ENCODE data around the gene CALN1. TPM values are rescaled to one million over a fixed set of nuclear protein-coding genes. Genes with fewer than 3 reads are reported as not detected.
"Not testable (repeated sequence)": the region's sequence is repeated elsewhere in the genome, so short reads cannot be mapped to it uniquely, and the experiment has no call there.

The CALN1 gene
- total and polyA plus RNA-seq, 4 donors: 0.14 to 0.84 (median 0.24) TPM

DNA sequence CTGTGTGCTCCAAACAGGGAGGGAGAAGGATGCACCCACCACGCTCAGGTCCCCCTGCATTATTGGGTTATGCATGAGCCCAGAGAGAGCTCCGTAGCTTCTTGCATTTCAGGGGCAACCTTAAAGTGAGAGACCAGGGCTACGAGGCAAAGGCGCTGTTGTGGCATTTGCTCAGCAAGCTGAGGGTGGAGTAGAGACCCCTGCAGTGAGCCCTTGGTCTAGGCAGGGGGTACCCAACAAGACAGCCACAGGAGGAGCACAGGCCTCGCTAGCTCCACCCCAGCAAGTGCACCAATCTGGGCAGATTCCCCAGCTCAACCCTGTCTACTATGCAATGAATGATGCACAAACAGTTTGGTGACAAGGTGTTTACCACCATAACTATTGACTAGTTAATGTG lies 198.4 kb downstream of the CALN1 start (continued):
- TF ChIP-seq, protein P1, sequence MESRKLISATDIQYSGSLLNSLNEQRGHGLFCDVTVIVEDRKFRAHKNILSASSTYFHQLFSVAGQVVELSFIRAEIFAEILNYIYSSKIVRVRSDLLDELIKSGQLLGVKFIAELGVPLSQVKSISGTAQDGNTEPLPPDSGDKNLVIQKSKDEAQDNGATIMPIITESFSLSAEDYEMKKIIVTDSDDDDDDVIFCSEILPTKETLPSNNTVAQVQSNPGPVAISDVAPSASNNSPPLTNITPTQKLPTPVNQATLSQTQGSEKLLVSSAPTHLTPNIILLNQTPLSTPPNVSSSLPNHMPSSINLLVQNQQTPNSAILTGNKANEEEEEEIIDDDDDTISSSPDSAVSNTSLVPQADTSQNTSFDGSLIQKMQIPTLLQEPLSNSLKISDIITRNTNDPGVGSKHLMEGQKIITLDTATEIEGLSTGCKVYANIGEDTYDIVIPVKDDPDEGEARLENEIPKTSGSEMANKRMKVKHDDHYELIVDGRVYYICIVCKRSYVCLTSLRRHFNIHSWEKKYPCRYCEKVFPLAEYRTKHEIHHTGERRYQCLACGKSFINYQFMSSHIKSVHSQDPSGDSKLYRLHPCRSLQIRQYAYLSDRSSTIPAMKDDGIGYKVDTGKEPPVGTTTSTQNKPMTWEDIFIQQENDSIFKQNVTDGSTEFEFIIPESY (IDR thresholded peaks at IDR 0.05): no peak
- TF ChIP-seq JUND (IDR thresholded peaks at IDR 0.05) (no peak), RAD21 (IDR thresholded peaks at IDR 0.05) (no peak), EGR1 (IDR thresholded peaks at IDR 0.05; ENCODE audit: low read depth in 2 of 2) (no peak)

DNA sequence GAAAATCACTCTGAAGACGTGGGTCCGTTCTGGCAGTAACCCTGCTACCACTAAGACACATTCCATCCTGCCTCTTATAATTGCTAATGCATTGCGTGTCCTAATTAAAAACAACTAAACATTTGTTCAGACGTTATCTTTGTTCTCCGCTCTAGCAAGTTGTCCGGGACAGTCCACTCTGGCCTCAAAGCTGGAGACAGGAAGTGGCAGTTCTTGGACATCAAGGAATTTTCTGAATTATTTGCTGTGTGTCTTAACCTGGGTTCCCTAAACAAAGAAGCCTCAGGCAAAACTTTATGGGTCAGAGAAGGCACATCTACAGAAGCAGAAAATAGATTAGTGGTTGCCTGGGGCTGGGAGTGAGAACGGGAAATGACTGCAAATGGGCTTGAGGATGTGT lies 199.1 kb downstream of the CALN1 start:
- TF ChIP-seq, protein P1 (IDR thresholded peaks at IDR 0.05): no peak
- Histone ChIP-seq H3K27me3 (ENCODE audit: control insufficient read depth in 4 of 4, insufficient read depth in 4 of 4, low read length in 3 of 4) (peaks cover 0 to 3% (median 2%) of the 10 kb centered on the region in 4 donors), H3K9ac (ENCODE audit: low read depth in 1 of 2, low read length in 2 of 2) (no peak overlapping the region), H3K4me1 (ENCODE audit: control insufficient read depth in 4 of 4, insufficient read depth in 4 of 4, low read length in 3 of 4) (no peaks in the 10 kb centered on the region), H3K9me3 (ENCODE audit: control insufficient read depth in 4 of 4, low read length in 3 of 4) (no peaks in the 10 kb centered on the region), H3K36me3 (ENCODE audit: control insufficient read depth in 4 of 4, insufficient read depth in 3 of 4, low read depth in 1 of 4, low read length in 3 of 4) (no peaks in the 10 kb centered on the region), H3K27ac (ENCODE audit: low read depth in 1 of 2, low read length in 2 of 2) (no peak overlapping the region), H3K4me3 (ENCODE audit: low read depth in 1 of 3, low read length in 3 of 3) (no peak overlapping the region)
- 73% methylated on average over 7 of the region's 7 CpGs for WGBS
- DNase-seq (ENCODE audit: low spot score): no peak

DNA sequence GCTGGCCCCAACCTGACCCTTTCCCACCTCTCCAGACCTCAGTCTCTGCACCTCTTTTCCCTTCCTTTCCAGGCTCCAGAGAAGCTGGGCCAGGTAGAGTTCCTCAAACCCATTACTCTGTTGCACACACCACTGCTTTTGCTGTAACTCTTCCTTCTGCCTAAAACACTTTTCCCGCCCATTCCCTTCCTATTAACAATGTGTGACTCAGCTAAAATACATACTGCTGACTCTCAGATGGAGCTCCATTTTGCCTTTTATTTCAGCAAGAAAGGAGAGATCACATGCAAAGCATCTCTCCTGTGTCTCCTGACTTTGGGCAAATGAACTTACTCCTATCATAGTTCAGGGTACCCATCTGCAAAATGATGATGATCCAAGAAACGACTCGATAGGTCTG lies 201.0 kb downstream of the CALN1 start:
- WGBS: 86% methylated on average over 3 of the region's 3 CpGs
- H3K4me1 ChIP-seq (ENCODE audit: control insufficient read depth in 4 of 4, insufficient read depth in 4 of 4, low read length in 3 of 4): no peaks in the 10 kb centered on the region

DNA sequence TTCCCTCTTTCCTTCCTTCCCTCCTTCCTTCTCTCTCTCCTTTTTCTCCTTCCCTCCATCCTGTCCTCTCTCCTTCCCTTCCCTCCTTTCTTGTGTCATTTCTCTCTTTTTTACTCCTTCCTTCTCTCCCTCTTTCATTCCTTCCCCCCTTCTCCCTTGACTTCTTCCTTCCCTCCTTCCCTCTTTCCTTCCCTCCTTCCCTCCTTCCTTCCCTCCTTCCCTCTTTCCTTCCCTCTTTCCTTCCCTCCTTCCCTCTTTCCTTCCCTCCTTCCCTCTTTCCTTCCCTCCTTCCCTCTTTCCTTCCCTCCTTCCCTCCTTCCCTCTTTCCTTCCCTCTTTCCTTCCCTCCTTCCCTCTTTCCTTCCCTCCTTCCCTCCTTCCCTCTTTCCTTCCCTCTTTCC lies 203.1 kb downstream of the CALN1 start:
- not testable (repeated sequence) for H3K9ac ChIP-seq (ENCODE audit: low read depth in 1 of 2, low read length in 2 of 2); H3K4me3 ChIP-seq (ENCODE audit: low read depth in 1 of 3, low read length in 3 of 3); H3K27ac ChIP-seq (ENCODE audit: low read depth in 1 of 2, low read length in 2 of 2); H3K27me3 ChIP-seq (ENCODE audit: control insufficient read depth in 4 of 4, insufficient read depth in 4 of 4, low read length in 3 of 4); H3K36me3 ChIP-seq (ENCODE audit: control insufficient read depth in 4 of 4, insufficient read depth in 3 of 4, low read depth in 1 of 4, low read length in 3 of 4); H3K4me1 ChIP-seq (ENCODE audit: control insufficient read depth in 4 of 4, insufficient read depth in 4 of 4, low read length in 3 of 4); DNase-seq (ENCODE audit: low spot score); H3K9me3 ChIP-seq (ENCODE audit: control insufficient read depth in 4 of 4, low read length in 3 of 4)

More for the DNA sequence above, 201.0 kb downstream of the CALN1 start:
- H3K36me3 ChIP-seq (ENCODE audit: control insufficient read depth in 4 of 4, insufficient read depth in 3 of 4, low read depth in 1 of 4, low read length in 3 of 4): no peaks in the 10 kb centered on the region
- DNase-seq (ENCODE audit: low spot score): no peak
- H3K4me3 ChIP-seq (ENCODE audit: low read depth in 1 of 3, low read length in 3 of 3): no peak overlapping the region
- H3K27ac ChIP-seq (ENCODE audit: low read depth in 1 of 2, low read length in 2 of 2): no peak overlapping the region
- TF ChIP-seq FOXA2 (IDR thresholded peaks at IDR 0.05) (no peak), RXRA (IDR thresholded peaks at IDR 0.05) (no peak), GABPA (IDR thresholded peaks at IDR 0.05 in 1 of 2, conservative IDR thresholded peaks at IDR 0.05 in 1 of 2) (no peak), FOXA1 (IDR thresholded peaks at IDR 0.05) (no peak), HNF4G (IDR thresholded peaks at IDR 0.05) (no peak), EGR1 (IDR thresholded peaks at IDR 0.05; ENCODE audit: low read depth in 2 of 2) (no peak), TAF1 (conservative IDR thresholded peaks at IDR 0.05) (no peak), YY1 (IDR thresholded peaks at IDR 0.05) (no peak), HNF4A (conservative IDR thresholded peaks at IDR 0.05) (no peak), NR2F2 (IDR thresholded peaks at IDR 0.05) (no peak), RAD21 (IDR thresholded peaks at IDR 0.05) (no peak), SP1 (IDR thresholded peaks at IDR 0.05) (no peak)
- TF ChIP-seq, protein P2, sequence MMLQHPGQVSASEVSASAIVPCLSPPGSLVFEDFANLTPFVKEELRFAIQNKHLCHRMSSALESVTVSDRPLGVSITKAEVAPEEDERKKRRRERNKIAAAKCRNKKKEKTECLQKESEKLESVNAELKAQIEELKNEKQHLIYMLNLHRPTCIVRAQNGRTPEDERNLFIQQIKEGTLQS (IDR thresholded peaks at IDR 0.05): no peak
- TF ChIP-seq, protein P3, sequence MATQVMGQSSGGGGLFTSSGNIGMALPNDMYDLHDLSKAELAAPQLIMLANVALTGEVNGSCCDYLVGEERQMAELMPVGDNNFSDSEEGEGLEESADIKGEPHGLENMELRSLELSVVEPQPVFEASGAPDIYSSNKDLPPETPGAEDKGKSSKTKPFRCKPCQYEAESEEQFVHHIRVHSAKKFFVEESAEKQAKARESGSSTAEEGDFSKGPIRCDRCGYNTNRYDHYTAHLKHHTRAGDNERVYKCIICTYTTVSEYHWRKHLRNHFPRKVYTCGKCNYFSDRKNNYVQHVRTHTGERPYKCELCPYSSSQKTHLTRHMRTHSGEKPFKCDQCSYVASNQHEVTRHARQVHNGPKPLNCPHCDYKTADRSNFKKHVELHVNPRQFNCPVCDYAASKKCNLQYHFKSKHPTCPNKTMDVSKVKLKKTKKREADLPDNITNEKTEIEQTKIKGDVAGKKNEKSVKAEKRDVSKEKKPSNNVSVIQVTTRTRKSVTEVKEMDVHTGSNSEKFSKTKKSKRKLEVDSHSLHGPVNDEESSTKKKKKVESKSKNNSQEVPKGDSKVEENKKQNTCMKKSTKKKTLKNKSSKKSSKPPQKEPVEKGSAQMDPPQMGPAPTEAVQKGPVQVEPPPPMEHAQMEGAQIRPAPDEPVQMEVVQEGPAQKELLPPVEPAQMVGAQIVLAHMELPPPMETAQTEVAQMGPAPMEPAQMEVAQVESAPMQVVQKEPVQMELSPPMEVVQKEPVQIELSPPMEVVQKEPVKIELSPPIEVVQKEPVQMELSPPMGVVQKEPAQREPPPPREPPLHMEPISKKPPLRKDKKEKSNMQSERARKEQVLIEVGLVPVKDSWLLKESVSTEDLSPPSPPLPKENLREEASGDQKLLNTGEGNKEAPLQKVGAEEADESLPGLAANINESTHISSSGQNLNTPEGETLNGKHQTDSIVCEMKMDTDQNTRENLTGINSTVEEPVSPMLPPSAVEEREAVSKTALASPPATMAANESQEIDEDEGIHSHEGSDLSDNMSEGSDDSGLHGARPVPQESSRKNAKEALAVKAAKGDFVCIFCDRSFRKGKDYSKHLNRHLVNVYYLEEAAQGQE (IDR thresholded peaks at IDR 0.05): no peak
- TF ChIP-seq, protein P4, sequence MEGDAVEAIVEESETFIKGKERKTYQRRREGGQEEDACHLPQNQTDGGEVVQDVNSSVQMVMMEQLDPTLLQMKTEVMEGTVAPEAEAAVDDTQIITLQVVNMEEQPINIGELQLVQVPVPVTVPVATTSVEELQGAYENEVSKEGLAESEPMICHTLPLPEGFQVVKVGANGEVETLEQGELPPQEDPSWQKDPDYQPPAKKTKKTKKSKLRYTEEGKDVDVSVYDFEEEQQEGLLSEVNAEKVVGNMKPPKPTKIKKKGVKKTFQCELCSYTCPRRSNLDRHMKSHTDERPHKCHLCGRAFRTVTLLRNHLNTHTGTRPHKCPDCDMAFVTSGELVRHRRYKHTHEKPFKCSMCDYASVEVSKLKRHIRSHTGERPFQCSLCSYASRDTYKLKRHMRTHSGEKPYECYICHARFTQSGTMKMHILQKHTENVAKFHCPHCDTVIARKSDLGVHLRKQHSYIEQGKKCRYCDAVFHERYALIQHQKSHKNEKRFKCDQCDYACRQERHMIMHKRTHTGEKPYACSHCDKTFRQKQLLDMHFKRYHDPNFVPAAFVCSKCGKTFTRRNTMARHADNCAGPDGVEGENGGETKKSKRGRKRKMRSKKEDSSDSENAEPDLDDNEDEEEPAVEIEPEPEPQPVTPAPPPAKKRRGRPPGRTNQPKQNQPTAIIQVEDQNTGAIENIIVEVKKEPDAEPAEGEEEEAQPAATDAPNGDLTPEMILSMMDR (IDR thresholded peaks at IDR 0.05; ENCODE audit: low read depth, low read length, missing input control): no peak
- no peak overlapping the region for H3K9ac ChIP-seq (ENCODE audit: low read depth in 1 of 2, low read length in 2 of 2)
- H3K9me3 ChIP-seq (ENCODE audit: control insufficient read depth in 4 of 4, low read length in 3 of 4): no peaks in the 10 kb centered on the region
- H3K27me3 ChIP-seq (ENCODE audit: control insufficient read depth in 4 of 4, insufficient read depth in 4 of 4, low read length in 3 of 4): peaks cover 0 to 3% (median 2%) of the 10 kb centered on the region in 4 donors

Measured in liver (tissue), 9 donors.